K562 (cell line): ENCODE measurements around the gene OR2Z1. TPM values are rescaled to one million over a fixed set of nuclear protein-coding genes. Genes with fewer than 3 reads are reported as not detected.

Experiments
- ATAC-seq: fragments of 200-7000 bp; cut with Tn5 transposase; 3 replicates; pipeline ENCODE4 v1.9.1; 2020; ENCODE audit warnings: moderate library complexity
- BruUV-seq: library from RNA; stranded (reverse); fragments of 400-500 nt; replicated peaks from 2 replicates; lab custom pipeline; 2021; lab: Mats Ljungman, UMichigan
- CTCF ChIA-PET: fragments of 300-600 bp; formaldehyde crosslinking; extraction: SDS; loops from one replicate; lab custom pipeline; 2021; ENCODE audit warnings: low intra/inter-chr PET ratio; lab: Yijun Ruan, JAX
- POLR2A ChIA-PET: fragments of 300-600, 350-650 bp; sonication (Branson Sonifier 250); formaldehyde crosslinking; extraction: SDS; loops from one replicate; lab custom pipeline; 2021; ENCODE audit warnings: antibody characterized with exemption, inconsistent platforms; lab: Yijun Ruan, JAX
- DNase-seq, 4 experiments: peaks; one replicate each; pipeline versions ENCODE4 v3.0.0 to v3.0.0-alpha.2; 2011 to 2018; ENCODE audit warnings: low spot score in 3 of 4, mixed read lengths in 3 of 4; ENCODE audit errors: extremely low read depth in 1 of 4
- FAIRE-seq: peaks from 2 replicates; lab custom pipeline; 2011; peaks lifted over from hg19 to GRCh38; lab: Jason Lieb, UNC
- H2AFZ ChIP-seq: 2 replicates; pipeline ENCODE4 v1.6.0; 2011; ENCODE audit warnings: low read depth, low read length, control low read depth, inconsistent platforms
- H3K27ac ChIP-seq: fragments of 200-600 bp; 3 replicates; pipeline ENCODE4 v1.8.0; 2011; ENCODE audit warnings: low read depth, mild to moderate bottlenecking, control low read depth, inconsistent platforms, low read length, moderate library complexity, mixed read lengths; ENCODE audit errors: extremely low read depth
- H3K27me3 ChIP-seq, 2 experiments: fragments of 300-600 bp in 1 of 2; 2 replicates in 1 of 2; 3 replicates in 1 of 2; pipeline versions ENCODE4 v1.6.0 to v1.8.0; 2011; ENCODE audit warnings: inconsistent platforms in 2 of 2, low read length in 2 of 2, mild to moderate bottlenecking in 1 of 2, mixed read lengths in 1 of 2, moderate library complexity in 1 of 2; ENCODE audit not compliant: control insufficient read depth in 2 of 2, insufficient read depth in 2 of 2
- H3K36me3 ChIP-seq: fragments of 300-600 bp; 3 replicates; pipeline ENCODE4 v1.8.0; 2011; ENCODE audit warnings: mild to moderate bottlenecking, low read length, inconsistent platforms; ENCODE audit not compliant: control insufficient read depth, insufficient read depth
- H3K4me1 ChIP-seq, 2 experiments: fragments of 200-600 bp in 1 of 2; replicated peaks in 1 of 2; 2 replicates in 1 of 2; 3 replicates in 1 of 2; pipeline versions ENCODE4 v1.5.1 to v1.8.0; 2011; ENCODE audit warnings: inconsistent platforms in 2 of 2, low read length in 2 of 2, mild to moderate bottlenecking in 1 of 2, mixed read lengths in 1 of 2, moderate library complexity in 1 of 2; ENCODE audit not compliant: control insufficient read depth in 2 of 2, insufficient read depth in 2 of 2
- H3K4me2 ChIP-seq: 2 replicates; pipeline ENCODE4 v1.6.1; 2011; ENCODE audit warnings: low read length, control low read depth, inconsistent platforms, mixed read lengths; ENCODE audit not compliant: insufficient read depth
- H3K4me3 ChIP-seq: fragments of 200-600 bp; sonication (generic), shearing (Covaris generic); 2 replicates; pipeline ENCODE4 v1.5.1; 2016; ENCODE audit warnings: control low read depth, inconsistent platforms
- H3K79me2 ChIP-seq: fragments of 200-600 bp; 3 replicates; pipeline ENCODE4 v1.8.0; 2011; ENCODE audit warnings: low read length, inconsistent platforms; ENCODE audit not compliant: control insufficient read depth, insufficient read depth
- H3K9ac ChIP-seq, 2 experiments: 2 replicates each; pipeline versions ENCODE4 v1.6.0 to v1.6.1; 2011; ENCODE audit warnings: low read depth in 2 of 2, low read length in 2 of 2, control low read depth in 1 of 2, inconsistent platforms in 1 of 2, mild to moderate bottlenecking in 1 of 2, mixed read lengths in 1 of 2; ENCODE audit not compliant: insufficient read depth in 1 of 2
- H3K9me1 ChIP-seq: one replicate; pipeline ENCODE4 v1.6.0; 2011; ENCODE audit warnings: inconsistent platforms, mild to moderate bottlenecking, low read length, moderate library complexity; ENCODE audit not compliant: control insufficient read depth, insufficient read depth
- H3K9me3 ChIP-seq: replicated peaks from 2 replicates; pipeline ENCODE4 v1.5.1; 2011; ENCODE audit warnings: low read depth, low read length, inconsistent platforms; ENCODE audit not compliant: control insufficient read depth, insufficient read depth
- H4K20me1 ChIP-seq: replicated peaks from 2 replicates; pipeline ENCODE4 v1.6.1; 2011; ENCODE audit warnings: low read length, inconsistent platforms, mixed read lengths; ENCODE audit not compliant: control insufficient read depth, insufficient read depth
- BCOR ChIP-seq: fragments of 450-650 bp; IDR thresholded peaks from 2 replicates; pipeline ENCODE4 v1.6.1; 2016
- CBX3 ChIP-seq, 2 experiments: IDR thresholded peaks; 1 replicate in 1 of 2; 2 replicates in 1 of 2; pipeline ENCODE4 v1.6.1; 2012; ENCODE audit warnings: inconsistent platforms in 2 of 2, low read length in 2 of 2, borderline replicate concordance in 1 of 2, control low read depth in 1 of 2
- CHD4 ChIP-seq: fragments of 200-600 bp; sonication (generic); IDR thresholded peaks from 3 replicates; pipeline ENCODE4 v1.6.1; 2012; ENCODE audit warnings: low read depth, mild to moderate bottlenecking, mixed read lengths, low read length, inconsistent platforms; ENCODE audit not compliant: insufficient read depth, insufficient replicate concordance, poor library complexity, severe bottlenecking
- DNMT1 ChIP-seq: fragments of 450-650 bp; IDR thresholded peaks from 2 replicates; pipeline ENCODE4 v1.6.1; 2016; ENCODE audit warnings: antibody characterized with exemption, mild to moderate bottlenecking
- HDAC6 ChIP-seq: IDR thresholded peaks from 2 replicates; pipeline ENCODE4 v1.6.1; 2012; ENCODE audit warnings: low read depth, mild to moderate bottlenecking, control low read depth, inconsistent platforms, low read length, moderate library complexity
- IRF2 ChIP-seq: sonication (generic); formaldehyde crosslinking; IDR thresholded peaks from 2 replicates; pipeline ENCODE4 v1.8.1; 2022; ENCODE audit warnings: mild to moderate bottlenecking, missing genetic modification reagents
- MEIS2 ChIP-seq: fragments of 450-650 bp; IDR thresholded peaks from 2 replicates; pipeline ENCODE4 v1.6.1; 2014; ENCODE audit warnings: mild to moderate bottlenecking; ENCODE audit not compliant: partially characterized antibody
- NBN ChIP-seq: fragments of 450-650 bp; IDR thresholded peaks from 2 replicates; pipeline ENCODE4 v1.6.1; 2016; ENCODE audit warnings: low read depth, mild to moderate bottlenecking
- NFRKB ChIP-seq: fragments of 450-650 bp; IDR thresholded peaks from 2 replicates; pipeline ENCODE4 v1.6.1; 2016; ENCODE audit warnings: low read depth
- PHF8 ChIP-seq: fragments of 200-600 bp; sonication (generic); IDR thresholded peaks from 2 replicates; pipeline ENCODE4 v1.6.1; 2012; ENCODE audit warnings: mixed run types, mild to moderate bottlenecking, inconsistent platforms, low read length, moderate library complexity, borderline replicate concordance
- RBM25 ChIP-seq: fragments of 200-400 bp; formaldehyde crosslinking; IDR thresholded peaks from 2 replicates; pipeline ENCODE4 v1.6.1; 2018; ENCODE audit warnings: low read length, low read depth, moderate library complexity; ENCODE audit not compliant: severe bottlenecking
- TAF1 ChIP-seq: IDR thresholded peaks from 2 replicates; pipeline ENCODE4 v1.6.1; 2011; ENCODE audit warnings: mild to moderate bottlenecking, low read length, moderate library complexity; ENCODE audit not compliant: insufficient read depth, control insufficient read depth, severe bottlenecking; ENCODE audit errors: extremely low read depth
- ZFP36 ChIP-seq: fragments of 150-350 bp; IDR thresholded peaks from 2 replicates; pipeline ENCODE4 v1.6.1; 2018; ENCODE audit warnings: low read length, low read depth; ENCODE audit not compliant: partially characterized antibody
- ZNF197 ChIP-seq: fragments of 200-800 bp; sonication (Bioruptor generic); IDR thresholded peaks from 2 replicates; pipeline ENCODE4 v1.6.1; 2016; ENCODE audit warnings: low read depth, missing genetic modification characterization, missing compliant biosample characterization
- ZNF311 ChIP-seq: fragments of 250-450 bp; sonication (Bioruptor Pico); IDR thresholded peaks from 2 replicates; pipeline ENCODE4 v1.4.0; 2020; ENCODE audit warnings: mild to moderate bottlenecking, moderate library complexity
- ZNF384 ChIP-seq: IDR thresholded peaks from 2 replicates; pipeline ENCODE4 v1.6.1; 2012; ENCODE audit warnings: low read depth, low read length, improper control_type of control experiment
- ZNF436 ChIP-seq: fragments of 250-450, 450-650 bp; sonication (Bioruptor Pico); formaldehyde crosslinking; IDR thresholded peaks from 2 replicates; pipeline ENCODE4 v1.7.0; 2020; ENCODE audit warnings: mild to moderate bottlenecking
- ZNF584 ChIP-seq: fragments of 200-800 bp; sonication (Bioruptor generic); IDR thresholded peaks from 2 replicates; pipeline ENCODE4 v1.6.1; 2016; ENCODE audit warnings: low read depth, mild to moderate bottlenecking, missing genetic modification characterization, missing compliant biosample characterization
- in situ Hi-C: fragments of 300-500 bp; cut with MboI; formaldehyde crosslinking; loops from 4 replicates; pipeline ENCODE4 v1.15.0; 2018; ENCODE audit warnings: inconsistent platforms, mixed read lengths
- intact Hi-C: fragments of 100-400 bp; cut with micrococcal nuclease; formaldehyde crosslinking; loops from 2 replicates; pipeline ENCODE4 v1.14.2; 2022
- polyA plus RNA-seq, 8 experiments: library from polyadenylated mRNA; depleted of rRNA in 4 of 8; stranded (reverse) in 5 of 8; unstranded in 3 of 8; fragments of >200 nt; fragmentation: Nextera tagmentation in 2 of 8; fragmentation: Illumina TruSeq in 1 of 8; extraction: Ambion mirVana in 2 of 8; extraction: Trizol in 1 of 8; gene quantifications; 2 replicates each; pipeline versions ENCODE4 v1.2.1 to v1.2.3, GENCODE V29; 2011 to 2014; ENCODE audit warnings: inconsistent platforms in 1 of 8, missing spikeins in 1 of 8
- total RNA-seq, 7 experiments: library from RNA; depleted of rRNA in 6 of 7; stranded (reverse); fragments of >200 nt in 6 of 7; fragmentation: Illumina TruSeq in 2 of 7; extraction: Trizol in 2 of 7; gene quantifications; 2 replicates each; pipeline versions ENCODE4 v1.2.1 to v1.2.3, GENCODE V29; 2011 to 2021; ENCODE audit warnings: low replicate concordance in 1 of 7

OR2Z1 gene
- total and polyA plus RNA-seq, 9 of the 15 experiments (the other 6 are each of a cell fraction or from before 2014, with no cell fraction given) = 0.13 TPM; not detected in 8

GRCh38 chr19:8699908-8700307 lies 21.5 kb upstream of the OR2Z1 start:
- Histone ChIP-seq H3K4me3 (no peak overlapping the region), H2AFZ (no peak overlapping the region), H3K36me3 (no peaks in the 10 kb centered on the region), H3K79me2 (no peaks in the 10 kb centered on the region), H3K4me1 (peaks cover 0 to 14% of the 10 kb centered on the region in 2 experiments; a peak in 3 of 5 replicates), H3K27ac (no peak overlapping the region), H3K9me1 (no peaks in the 10 kb centered on the region), H3K9me3 (no peaks in the 10 kb centered on the region), H3K9ac (no peak overlapping the region)
- CTCF ChIA-PET = no interaction called here
- DNase-seq = no peak
- in situ Hi-C loops = loop anchor here (10.0 kb wide), 1 partner anchor 85 kb away; the partner anchor contains the start of gene ADAMTS10
- intact Hi-C loops = loop anchor here (2.0 to 10.0 kb wide), 2 partner anchors 85 to 381 kb away; partner anchors contain the start of gene ADAMTS10
- BruUV-seq = no TSS peak
- peak; percentile 96 for TF ChIP-seq ZFP36
- TF ChIP-seq BCOR = 0 out of 2 replicates have a peak, but pooled peaks have one; percentile 33
- peak; percentile 83 for TF ChIP-seq RBM25
- 0 out of 2 replicates have a peak, but pooled peaks have one; percentile 29 for TF ChIP-seq ZNF311 (CRISPR knock-in tag)
- TF ChIP-seq CHD4 = no peak
- no peak for TF ChIP-seq TAF1
- no peak for TF ChIP-seq ZNF384
- TF ChIP-seq DNMT1 = no peak
- TF ChIP-seq PHF8 = no peak
- no peak for TF ChIP-seq NFRKB
- TF ChIP-seq IRF2 (CRISPR knock-in tag) = no peak
- no peak for TF ChIP-seq CBX3 (IDR thresholded peaks at IDR 0.05; ENCODE audit: borderline replicate concordance in 1 of 2, low read length in 2 of 2)
- TF ChIP-seq HDAC6 = no peak
- no peak for TF ChIP-seq ZNF197 (CRISPR knock-in tag)
- TF ChIP-seq NBN = no peak
- no peak for TF ChIP-seq MEIS2
- TF ChIP-seq ZNF584 (CRISPR knock-in tag) = no peak
- TF ChIP-seq ZNF436 (CRISPR knock-in tag) = peak; percentile 80
- TF ChIP-seq, all 486 proteins: peak for 5
- FAIRE-seq (no peak), ATAC-seq (no peak)
- H3K4me2 ChIP-seq = no peak overlapping the region
- H4K20me1 ChIP-seq = no peaks in the 10 kb centered on the region
- peaks cover 0 to 6% of the 10 kb centered on the region in 2 experiments; a peak in 2 of 5 replicates for H3K27me3 ChIP-seq
- POLR2A ChIA-PET = interaction anchor here (0.6 kb wide), 1 partner anchor 273 kb away, joined by 3 read pairs; no protein-coding TSS in a partner anchor
